Parathyroid adenoma (tissue), 2 donors: ENCODE results near the gene GPN2.

Experiments
- H2AFZ ChIP-seq: fragments of 300-600 bp; sonication (generic); one replicate; pipeline ENCODE4 v1.7.0; 2017; ENCODE audit warnings: antibody characterized with exemption, mild to moderate bottlenecking
- H3K27ac ChIP-seq: fragments of 300-600 bp; sonication (generic); one replicate; pipeline ENCODE4 v1.7.0; 2017
- H3K27me3 ChIP-seq: fragments of 300-600 bp; sonication (generic); one replicate; pipeline ENCODE4 v1.7.0; 2017; ENCODE audit warnings: low read length; ENCODE audit not compliant: control insufficient read depth, insufficient read depth
- H3K36me3 ChIP-seq: fragments of 300-600 bp; sonication (generic); one replicate; pipeline ENCODE4 v1.7.0; 2017; ENCODE audit warnings: low read length; ENCODE audit not compliant: control insufficient read depth, insufficient read depth
- H3K4me1 ChIP-seq: fragments of 300-600 bp; sonication (generic); one replicate; pipeline ENCODE4 v1.7.0; 2017; ENCODE audit warnings: control low read depth
- H3K4me2 ChIP-seq: fragments of 300-600 bp; sonication (generic); one replicate; pipeline ENCODE4 v1.7.0; 2017; ENCODE audit warnings: low read length
- H3K4me3 ChIP-seq: fragments of 300-600 bp; sonication (generic); one replicate; pipeline ENCODE4 v1.7.0; 2017; ENCODE audit warnings: low read depth, low read length
- H3K79me2 ChIP-seq: fragments of 300-600 bp; sonication (generic); one replicate; pipeline ENCODE4 v1.7.0; 2017; ENCODE audit warnings: control low read depth
- H3K9ac ChIP-seq: fragments of 300-600 bp; sonication (generic); one replicate; pipeline ENCODE4 v1.7.0; 2017; ENCODE audit warnings: mild to moderate bottlenecking
- H3K9me3 ChIP-seq: fragments of 300-600 bp; sonication (generic); one replicate; pipeline ENCODE4 v1.7.0; 2017; ENCODE audit warnings: low read length; ENCODE audit not compliant: control insufficient read depth
- CTCF ChIP-seq: fragments of 300-600 bp; sonication (generic); IDR thresholded peaks from one replicate; pipeline ENCODE4 v1.7.0; 2017; ENCODE audit warnings: antibody characterized with exemption, mild to moderate bottlenecking
- donor health status: primary hyperparathyroidism.

Gene GPN2

GRCh38 chr1:26907071-26907917, 17.2 kb upstream of the GPN2 start:
- H3K27ac ChIP-seq = no peak overlapping the region
- H3K9ac ChIP-seq = no peak overlapping the region
- no peak overlapping the region for H2AFZ ChIP-seq
- H3K9me3 ChIP-seq = no peaks in the 10 kb centered on the region
- no peaks in the 10 kb centered on the region for H3K27me3 ChIP-seq
- H3K4me3 ChIP-seq = no peak overlapping the region
- TF ChIP-seq CTCF = no peak
- no peaks in the 10 kb centered on the region for H3K4me1 ChIP-seq
- H3K36me3 ChIP-seq = no peaks in the 10 kb centered on the region
- H3K79me2 ChIP-seq = no peaks in the 10 kb centered on the region
- no peak overlapping the region for H3K4me2 ChIP-seq

GRCh38 chr1:26900815-26901511, 10.9 kb upstream of the GPN2 start:
- Histone ChIP-seq H3K27ac (peak overlapping the region; percentile 78), H2AFZ (peak overlapping the region; percentile 91), H3K36me3 (no peaks in the 10 kb centered on the region), H3K4me1 (peaks cover 4% of the 10 kb centered on the region), H3K4me3 (peak overlapping the region; percentile 78), H3K79me2 (peaks cover 6% of the 10 kb centered on the region), H3K27me3 (no peaks in the 10 kb centered on the region), H3K9me3 (no peaks in the 10 kb centered on the region), H3K9ac (no peak overlapping the region), H3K4me2 (peak overlapping the region; percentile 76)
- TF ChIP-seq CTCF = no peak

- Histone ChIP-seq H3K36me3 (no peaks in the 10 kb centered on the region), H3K9ac (peak within 1 kb of the TSS; percentile 43), H3K4me1 (peaks cover 4% of the 10 kb centered on the region), H3K79me2 (peaks cover 6% of the 10 kb centered on the region), H2AFZ (peak within 1 kb of the TSS; percentile 91), H3K9me3 (no peaks in the 10 kb centered on the region), H3K4me2 (peak within 1 kb of the TSS; percentile 76), H3K4me3 (peak within 1 kb of the TSS; percentile 78), H3K27me3 (no peaks in the 10 kb centered on the region), H3K27ac (peak within 1 kb of the TSS; percentile 78)
- no peak for TF ChIP-seq CTCF
Measured at GRCh38 chr1:26900001-26900814, 10.1 kb upstream of the GPN2 start, which contains the start of gene GPATCH3. GPATCH3 (minus strand) TSS chr1:26900467; CDS start chr1:26900442, 25 bp downstream.

GRCh38 chr1:26897351-26897750, 7.3 kb upstream of the GPN2 start:
- H3K9me3 ChIP-seq = no peaks in the 10 kb centered on the region
- H3K4me1 ChIP-seq = peaks cover 4% of the 10 kb centered on the region
- H3K27me3 ChIP-seq = no peaks in the 10 kb centered on the region
- no peak overlapping the region for H2AFZ ChIP-seq
- TF ChIP-seq CTCF = no peak
- H3K79me2 ChIP-seq = peaks cover 6% of the 10 kb centered on the region
- H3K9ac ChIP-seq = no peak overlapping the region
- H3K4me3 ChIP-seq = no peak overlapping the region
- no peaks in the 10 kb centered on the region for H3K36me3 ChIP-seq
- H3K27ac ChIP-seq = no peak overlapping the region
- no peak overlapping the region for H3K4me2 ChIP-seq
